CD4-positive, alpha-beta memory T cell (primary cell): ENCODE measurements around the gene DDX59. TPM values are rescaled to one million over a fixed set of nuclear protein-coding genes. Genes with fewer than 3 reads are reported as not detected.
A peak's percentile ranks its signal among the peaks of the same experiment; 100 is the strongest.

Experiments
- CTCF ChIA-PET: fragments of 350-600 bp; sonication (Branson Sonifier 250); formaldehyde crosslinking; loops from one replicate; lab custom pipeline; 2021; ENCODE audit warnings: inconsistent platforms; ENCODE audit not compliant: partially characterized antibody; lab: Charles Lee
- POLR2A ChIA-PET: fragments of 350-600 bp; sonication (Branson Sonifier 250); formaldehyde crosslinking; loops from one replicate; lab custom pipeline; 2021; ENCODE audit not compliant: partially characterized antibody; lab: Charles Lee
- DNase-seq, 5 donors: peaks; one replicate each; pipeline versions ENCODE4 v3.0.0 to v3.0.0-alpha.2; 2020 to 2022; ENCODE audit warnings: mixed read lengths in 1 of 5
- H3K27ac ChIP-seq: one replicate; pipeline ENCODE4 v1.7.0; 2013; ENCODE audit warnings: low read depth, low read length
- H3K27me3 ChIP-seq: 2 replicates; pipeline ENCODE4 v1.7.0; 2013; ENCODE audit warnings: mild to moderate bottlenecking, low read length, moderate library complexity; ENCODE audit not compliant: insufficient read depth
- H3K36me3 ChIP-seq: 2 replicates; pipeline ENCODE4 v1.7.0; 2013; ENCODE audit warnings: mild to moderate bottlenecking, low read length, moderate library complexity; ENCODE audit not compliant: insufficient read depth
- H3K4me1 ChIP-seq: 2 replicates; pipeline ENCODE4 v1.7.0; 2013; ENCODE audit warnings: mild to moderate bottlenecking, low read length, moderate library complexity; ENCODE audit not compliant: insufficient read depth
- H3K4me3 ChIP-seq, 2 donors: one replicate each; pipeline ENCODE4 v1.7.0; 2013; ENCODE audit warnings: low read length in 2 of 2, mild to moderate bottlenecking in 1 of 2
- H3K9me3 ChIP-seq, 2 donors: one replicate each; pipeline ENCODE4 v1.7.0; 2013; ENCODE audit warnings: low read length in 2 of 2, control low read depth in 1 of 2; ENCODE audit not compliant: control insufficient read depth in 1 of 2
- H3K27ac Mint-ChIP-seq, 7 donors: one replicate each; pipeline ENCODE4 v1.8.0; 2020 to 2021; ENCODE audit warnings: mixed read lengths in 7 of 7, mild to moderate bottlenecking in 6 of 7, inconsistent platforms in 3 of 7, moderate library complexity in 3 of 7
- H3K27me3 Mint-ChIP-seq, 2 donors: one replicate each; pipeline ENCODE4 v1.8.0; 2020 to 2021; ENCODE audit warnings: mixed read lengths in 2 of 2
- H3K36me3 Mint-ChIP-seq, 2 donors: one replicate each; pipeline ENCODE4 v1.8.0; 2020 to 2021; ENCODE audit warnings: mixed read lengths in 2 of 2, inconsistent platforms in 1 of 2, mild to moderate bottlenecking in 1 of 2
- H3K4me1 Mint-ChIP-seq, 4 donors: one replicate each; pipeline ENCODE4 v1.8.0; 2020 to 2021; ENCODE audit warnings: mixed read lengths in 4 of 4, mild to moderate bottlenecking in 1 of 4
- H3K4me3 Mint-ChIP-seq, 8 donors: one replicate each; pipeline ENCODE4 v1.8.0; 2020 to 2021; ENCODE audit warnings: mixed read lengths in 8 of 8, mild to moderate bottlenecking in 7 of 8, moderate library complexity in 6 of 8, inconsistent platforms in 3 of 8
- H3K9me3 Mint-ChIP-seq, 8 donors: one replicate each; pipeline ENCODE4 v1.8.0; 2020 to 2021; ENCODE audit warnings: mixed read lengths in 8 of 8, mild to moderate bottlenecking in 5 of 8, inconsistent platforms in 3 of 8, moderate library complexity in 1 of 8
- intact Hi-C: fragments of 100-400 bp; cut with micrococcal nuclease; formaldehyde crosslinking; loops from one replicate; pipeline ENCODE4 v1.15.1; 2023
- polyA plus RNA-seq, 2 donors: library from polyadenylated mRNA; unstranded; fragments of 300-500 nt; fragmentation: Illumina TruSeq; gene quantifications; one replicate each; pipeline ENCODE4 v1.2.3, GENCODE V29; 2021
- total RNA-seq, 2 experiments: library from RNA; stranded (reverse); gene quantifications; one replicate each; pipeline ENCODE4 v1.2.3, GENCODE V29; 2021

Gene DDX59
- total and polyA plus RNA-seq, 4 experiments from 2014 or later = 18.2 to 37.5 (median 30.9) TPM

DNA sequence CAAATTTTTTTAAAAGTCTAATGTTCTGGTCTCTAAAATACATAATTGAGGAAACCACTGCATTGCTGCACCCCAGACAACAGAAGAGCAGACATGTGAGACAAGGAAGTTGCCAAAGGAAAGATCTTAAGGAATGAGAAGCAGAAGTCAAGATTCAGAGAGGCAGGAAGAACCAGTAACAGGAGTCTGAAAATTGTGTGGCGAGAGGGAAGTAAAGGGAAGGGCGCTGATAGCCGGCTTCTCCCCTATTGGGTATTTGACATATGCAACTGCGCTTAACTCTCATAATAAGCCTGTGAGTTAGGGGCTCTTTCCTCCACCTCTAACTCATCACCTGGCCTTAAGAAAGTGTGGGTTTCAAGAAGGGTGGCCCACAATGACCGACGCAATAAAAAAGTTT is 27.2 kb downstream of the DDX59 start:
- H3K27ac Mint-ChIP-seq = peak overlapping the region in 2 of 7 donors; percentile 37 to 75
- Histone ChIP-seq H3K27ac (no peak overlapping the region), H3K36me3 (peaks cover 7% of the 10 kb centered on the region), H3K4me1 (no peaks in the 10 kb centered on the region), H3K4me3 (no peak overlapping the region), H3K27me3 (no peaks in the 10 kb centered on the region), H3K9me3 (no peaks in the 10 kb centered on the region)
- no peaks in the 10 kb centered on the region for H3K4me1 Mint-ChIP-seq
- DNase-seq = no peak
- H3K27me3 Mint-ChIP-seq = no peaks in the 10 kb centered on the region
- CTCF ChIA-PET = interaction anchor here (1.3 to 1.8 kb wide), 2 partner anchors 9 to 20 kb away, joined by 5 read pairs; no protein-coding TSS in a partner anchor
- POLR2A ChIA-PET = no interaction called here
- H3K36me3 Mint-ChIP-seq = peaks cover 31 to 33% of the 10 kb centered on the region in 2 donors
- no peak overlapping the region for H3K4me3 Mint-ChIP-seq
- no peaks in the 10 kb centered on the region for H3K9me3 Mint-ChIP-seq
- intact Hi-C loops = no loop called here

DNA sequence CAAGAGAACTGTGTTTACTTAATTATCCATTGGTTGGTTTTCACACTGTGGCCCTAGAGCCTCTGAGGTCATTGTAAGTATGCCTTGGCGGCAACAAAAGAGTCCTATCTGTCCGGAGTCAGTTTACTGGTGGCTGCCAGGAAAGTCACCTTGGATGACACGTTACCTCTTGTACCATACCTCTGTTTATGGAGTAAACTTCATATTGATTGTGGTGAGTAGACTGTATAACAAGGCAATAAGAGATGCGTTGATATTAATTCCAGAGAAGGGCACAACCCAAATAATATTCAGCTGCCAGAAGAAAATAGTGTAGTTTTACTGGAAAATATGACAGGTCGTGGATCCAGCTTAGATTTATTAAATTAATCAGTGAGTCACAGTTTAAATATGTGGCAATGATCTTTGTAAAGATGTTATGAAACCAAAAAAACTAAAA is 28.7 kb downstream of the DDX59 start:
- no peaks in the 10 kb centered on the region for H3K9me3 ChIP-seq
- Mint-ChIP-seq H3K9me3 (no peaks in the 10 kb centered on the region), H3K4me3 (no peak overlapping the region), H3K27me3 (no peaks in the 10 kb centered on the region), H3K4me1 (no peaks in the 10 kb centered on the region), H3K27ac (no peak overlapping the region), H3K36me3 (peaks cover 20 to 25% of the 10 kb centered on the region in 2 donors)
- no peak overlapping the region for H3K27ac ChIP-seq
- no peaks in the 10 kb centered on the region for H3K27me3 ChIP-seq
- CTCF ChIA-PET = interaction anchor here (0.6 to 1.5 kb wide), 2 partner anchors 17 to 19 kb away, joined by 4 to 6 read pairs; no protein-coding TSS in a partner anchor
- H3K4me1 ChIP-seq = no peaks in the 10 kb centered on the region
- POLR2A ChIA-PET = no interaction called here
- peaks cover 7% of the 10 kb centered on the region for H3K36me3 ChIP-seq
- no peak for DNase-seq
- intact Hi-C loops = no loop called here
- no peak overlapping the region for H3K4me3 ChIP-seq

DNA sequence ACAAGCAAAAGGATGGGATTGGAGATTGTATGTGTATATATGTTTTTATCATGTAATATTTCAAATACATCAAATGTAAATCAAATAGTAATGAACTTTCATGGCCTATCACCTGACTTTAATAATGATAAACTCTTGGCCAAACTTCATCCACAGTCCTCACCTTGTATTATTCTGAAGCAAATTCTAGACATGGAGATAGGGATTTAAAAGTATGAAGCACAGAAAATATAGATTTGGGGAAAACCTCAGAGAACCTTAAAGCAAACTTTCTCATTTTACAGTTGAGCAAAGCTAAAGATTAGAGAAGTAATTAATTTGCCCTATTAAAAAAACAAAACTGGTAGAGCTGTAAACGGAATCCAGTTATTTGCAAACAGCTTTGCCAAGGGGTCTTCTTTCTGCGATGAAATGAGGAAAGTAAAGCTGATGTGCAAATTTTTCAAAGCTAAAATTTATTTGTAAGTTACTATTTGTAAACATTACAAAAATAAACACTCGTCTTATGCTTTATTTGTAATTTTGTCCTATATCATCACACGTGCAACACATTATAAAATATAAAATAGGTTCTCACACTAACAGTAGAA is 29.2 kb downstream of the DDX59 start:
- Mint-ChIP-seq H3K4me3 (no peak overlapping the region), H3K27me3 (no peaks in the 10 kb centered on the region), H3K36me3 (peaks cover 17 to 24% of the 10 kb centered on the region in 2 donors), H3K9me3 (no peaks in the 10 kb centered on the region), H3K4me1 (no peaks in the 10 kb centered on the region), H3K27ac (peak overlapping the region in 2 of 7 donors; percentile 5 to 40)
- Histone ChIP-seq H3K4me3 (no peak overlapping the region), H3K9me3 (no peaks in the 10 kb centered on the region), H3K36me3 (peaks cover 7% of the 10 kb centered on the region), H3K27me3 (no peaks in the 10 kb centered on the region), H3K27ac (no peak overlapping the region), H3K4me1 (no peaks in the 10 kb centered on the region)
- ChIA-PET POLR2A (no interaction called here), CTCF (interaction anchor here (0.6 to 1.5 kb wide), 2 partner anchors 17 to 19 kb away, joined by 4 to 6 read pairs; no protein-coding TSS in a partner anchor)
- intact Hi-C loops = no loop called here
- DNase-seq = no peak

DNA sequence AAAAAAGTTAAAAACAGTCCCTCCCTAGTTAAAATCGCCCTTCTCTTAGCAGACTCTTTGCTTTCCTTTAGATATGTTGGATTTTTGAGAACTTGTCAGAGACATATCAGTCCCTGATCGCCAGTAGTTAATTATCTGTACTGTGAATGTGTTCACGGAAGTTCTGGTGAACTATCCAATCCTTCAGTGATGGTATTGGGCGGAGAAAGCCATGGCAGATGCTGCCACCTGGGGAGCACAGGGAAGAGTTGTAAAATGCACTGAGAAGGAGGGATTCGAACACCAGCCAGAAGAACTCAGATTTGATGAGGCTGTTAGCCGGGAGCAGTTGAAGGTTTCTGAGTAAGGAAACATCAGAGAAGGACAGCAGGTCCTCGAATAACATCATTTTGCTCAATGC is 31.6 kb downstream of the DDX59 start:
- no peaks in the 10 kb centered on the region for H3K27me3 Mint-ChIP-seq
- intact Hi-C loops = no loop called here
- DNase-seq = no peak
- no peak overlapping the region for H3K27ac Mint-ChIP-seq
- no peaks in the 10 kb centered on the region for H3K27me3 ChIP-seq
- ChIA-PET POLR2A (no interaction called here), CTCF (no interaction called here)
- H3K4me3 ChIP-seq = no peak overlapping the region
- no peaks in the 10 kb centered on the region for H3K9me3 ChIP-seq
- H3K9me3 Mint-ChIP-seq = no peaks in the 10 kb centered on the region
- peaks cover 8 to 24% of the 10 kb centered on the region in 2 donors for H3K36me3 Mint-ChIP-seq
- H3K4me1 ChIP-seq = no peaks in the 10 kb centered on the region
- no peak overlapping the region for H3K4me3 Mint-ChIP-seq
- peaks cover 7% of the 10 kb centered on the region for H3K36me3 ChIP-seq
- H3K4me1 Mint-ChIP-seq = no peaks in the 10 kb centered on the region
- no peak overlapping the region for H3K27ac ChIP-seq

DNA sequence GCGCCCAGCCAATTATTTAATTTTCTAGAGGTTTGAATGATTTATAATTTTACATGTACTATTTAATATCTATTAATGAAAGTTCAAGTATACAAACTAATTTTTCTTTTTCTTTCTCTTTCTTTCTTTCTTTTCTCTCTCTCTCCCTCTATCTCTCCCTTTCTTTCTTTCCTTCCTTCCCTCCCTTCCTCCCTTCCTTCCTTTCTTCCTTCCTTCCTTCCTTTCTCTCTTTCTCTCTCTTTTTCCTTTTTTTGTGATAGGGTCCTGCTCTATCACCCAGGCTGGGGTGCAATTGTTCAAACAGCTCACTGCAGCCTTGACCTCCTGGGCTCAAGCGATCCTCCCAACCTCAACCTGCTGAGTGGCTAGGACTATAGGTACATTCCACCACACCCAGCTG is 33.0 kb downstream of the DDX59 start:
- ChIA-PET POLR2A (no interaction called here), CTCF (no interaction called here)
- no peaks in the 10 kb centered on the region for H3K9me3 Mint-ChIP-seq
- H3K27me3 Mint-ChIP-seq = no peaks in the 10 kb centered on the region
- Histone ChIP-seq H3K9me3 (no peaks in the 10 kb centered on the region), H3K4me3 (no peak overlapping the region), H3K4me1 (no peaks in the 10 kb centered on the region), H3K27ac (no peak overlapping the region), H3K27me3 (no peaks in the 10 kb centered on the region), H3K36me3 (peaks cover 7% of the 10 kb centered on the region)
- intact Hi-C loops = no loop called here
- no peaks in the 10 kb centered on the region for H3K4me1 Mint-ChIP-seq
- peaks cover 7 to 19% of the 10 kb centered on the region in 2 donors for H3K36me3 Mint-ChIP-seq
- H3K27ac Mint-ChIP-seq = no peak overlapping the region
- DNase-seq = no peak
- no peak overlapping the region for H3K4me3 Mint-ChIP-seq

DNA sequence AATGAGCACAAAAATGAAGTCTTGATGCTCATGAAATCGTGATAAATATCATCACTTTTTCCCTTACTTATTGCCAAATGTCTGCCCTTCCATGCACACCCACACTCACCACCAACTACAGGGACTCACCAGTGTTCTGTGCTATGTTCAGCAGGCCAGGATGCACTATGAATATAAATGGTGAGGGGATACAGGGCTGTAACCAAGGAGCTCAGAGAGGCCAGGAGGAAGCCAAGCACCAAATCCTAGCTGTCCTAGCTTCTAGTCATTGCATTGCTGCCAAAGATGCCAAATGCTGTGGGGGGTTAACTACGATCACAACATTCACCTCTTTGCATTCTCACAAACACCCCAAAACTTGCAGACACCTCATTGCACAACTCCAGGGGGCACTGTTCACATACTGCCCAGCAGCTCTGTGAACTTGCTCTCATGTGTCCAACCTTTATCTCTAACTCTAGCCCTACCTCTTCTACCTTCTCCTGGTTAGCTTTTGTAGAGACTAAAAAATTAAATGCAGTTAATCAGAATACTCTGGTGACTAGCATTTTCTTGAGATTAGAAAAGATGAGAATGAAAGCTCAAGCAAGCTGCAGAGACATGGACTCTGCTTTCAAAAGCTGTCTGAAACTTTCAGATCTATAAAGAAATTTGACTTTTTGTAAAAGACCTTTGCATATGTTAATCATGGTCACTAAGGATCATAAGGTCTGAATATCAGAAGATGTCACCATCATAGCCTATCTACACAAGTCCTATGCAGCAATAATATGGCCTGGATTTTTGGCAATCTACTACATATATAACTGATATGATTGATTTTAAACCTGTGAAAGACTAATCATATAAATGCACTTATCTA is 35.2 kb downstream of the DDX59 start:
- peaks cover 0 to 10% of the 10 kb centered on the region in 2 donors for H3K36me3 Mint-ChIP-seq
- no peak for DNase-seq
- H3K9me3 ChIP-seq = no peaks in the 10 kb centered on the region
- H3K9me3 Mint-ChIP-seq = no peaks in the 10 kb centered on the region
- intact Hi-C loops = no loop called here
- H3K27ac Mint-ChIP-seq = no peak overlapping the region
- no peaks in the 10 kb centered on the region for H3K27me3 ChIP-seq
- no peaks in the 10 kb centered on the region for H3K4me1 ChIP-seq
- no peak overlapping the region for H3K27ac ChIP-seq
- no peak overlapping the region for H3K4me3 ChIP-seq
- H3K27me3 Mint-ChIP-seq = no peaks in the 10 kb centered on the region
- H3K4me3 Mint-ChIP-seq = no peak overlapping the region
- ChIA-PET CTCF (interaction anchor here (1.3 to 4.4 kb wide), 3 partner anchors 12 to 169 kb away, joined by 4 to 32 read pairs (median 5); no protein-coding TSS in a partner anchor), POLR2A (no interaction called here)
- H3K4me1 Mint-ChIP-seq = no peaks in the 10 kb centered on the region
- no peaks in the 10 kb centered on the region for H3K36me3 ChIP-seq

DNA sequence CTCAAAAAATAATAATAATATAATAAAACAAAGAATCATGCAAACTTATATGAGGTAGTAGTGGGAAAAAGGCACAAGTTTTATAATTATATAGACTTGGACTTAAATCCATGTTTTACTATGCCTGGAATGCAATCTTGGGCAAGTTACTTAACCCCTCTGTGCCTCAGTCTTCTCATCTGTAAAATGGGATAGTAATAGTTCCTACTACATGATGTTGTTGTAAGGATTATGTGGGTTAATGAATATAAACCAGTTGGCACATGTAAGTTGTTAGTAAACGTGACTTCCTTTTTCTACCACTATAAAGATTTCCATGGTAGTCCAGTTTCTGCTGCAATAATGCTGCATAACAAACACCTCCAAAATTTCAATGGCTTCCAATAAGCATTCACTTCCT is 38.3 kb downstream of the DDX59 start:
- Mint-ChIP-seq H3K4me3 (no peak overlapping the region), H3K9me3 (no peaks in the 10 kb centered on the region), H3K36me3 (no peaks in the 10 kb centered on the region), H3K4me1 (peaks cover 12 to 17% (median 14%) of the 10 kb centered on the region in 4 donors), H3K27ac (peak overlapping the region in 1 of 7 donors; percentile 38), H3K27me3 (no peaks in the 10 kb centered on the region)
- Histone ChIP-seq H3K4me1 (peaks cover 16% of the 10 kb centered on the region), H3K9me3 (no peaks in the 10 kb centered on the region), H3K27ac (no peak overlapping the region), H3K36me3 (no peaks in the 10 kb centered on the region), H3K4me3 (no peak overlapping the region), H3K27me3 (no peaks in the 10 kb centered on the region)
- ChIA-PET POLR2A (no interaction called here), CTCF (no interaction called here)
- no peak for DNase-seq
- intact Hi-C loops = no loop called here
